ENCODE measurements around the gene OGDH.

OGDH gene

DNA sequence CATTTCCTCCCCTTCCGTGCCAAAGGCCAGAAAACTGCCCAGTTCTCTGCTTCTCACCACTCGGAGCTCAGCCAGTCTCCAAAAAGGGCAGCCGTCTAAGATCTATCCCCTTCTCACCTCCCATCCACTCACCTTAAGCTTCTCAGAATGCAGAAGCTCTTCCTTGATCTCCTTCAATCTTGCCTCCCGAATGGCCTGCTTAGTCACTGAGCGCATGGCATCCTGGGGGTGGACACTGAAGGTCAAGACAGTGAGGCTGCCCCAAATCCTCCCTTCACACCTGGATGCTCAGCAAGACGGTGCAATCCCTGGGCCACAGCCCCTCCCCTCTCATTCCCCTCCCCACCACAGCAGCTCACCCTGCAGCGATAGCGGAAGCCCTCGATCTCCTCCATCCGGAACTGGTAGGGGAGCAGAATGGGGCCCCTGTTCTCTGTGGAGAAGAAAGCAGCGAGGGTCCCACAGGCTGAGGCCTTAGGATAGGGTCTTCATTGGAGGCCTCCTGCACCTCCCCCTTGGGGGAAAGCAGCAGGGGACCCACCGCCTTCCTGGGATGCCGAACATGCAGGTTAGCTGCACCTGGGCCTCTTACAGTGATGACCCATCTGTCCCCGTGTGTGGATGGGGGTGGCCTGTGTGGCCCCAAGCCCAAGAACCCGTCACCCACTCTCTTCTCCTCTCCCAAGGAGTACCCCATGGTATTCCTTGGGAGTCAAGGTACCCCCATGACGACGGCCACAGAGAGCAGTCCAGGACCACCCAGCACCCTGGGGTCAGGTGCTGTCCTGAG, 37.5 kb upstream of the OGDH start:
- H2BK120ac ChIP-seq (ENCODE audit: low read depth, low read length), result no peak overlapping the region
- H2BK5ac ChIP-seq (ENCODE audit: low read length), result no peak overlapping the region
- H3K23ac ChIP-seq (ENCODE audit: low read depth, low read length, poor library complexity), result no peak overlapping the region
- no peak overlapping the region for H3K4ac ChIP-seq (ENCODE audit: low read length)
- no peak overlapping the region for H3K9ac ChIP-seq (ENCODE audit: low read depth, low read length, poor library complexity)
- no peaks in the 10 kb centered on the region for H3K27me3 ChIP-seq (ENCODE audit: control insufficient read depth in 3 of 3, insufficient read depth in 3 of 3, low read depth in 1 of 3, low read length in 3 of 3)
- no peak overlapping the region for H3K18ac ChIP-seq (ENCODE audit: low read length)
- WGBS, 2 donors (ENCODE audit: extremely low coverage in 2 of 2, insufficient read length in 2 of 2, insufficient replicate concordance in 1 of 2), result no CpG with 5 or more reads among the region's 17 CpGs
- H3K9me3 ChIP-seq (replicated peaks in 1 of 2; ENCODE audit: control insufficient read depth in 2 of 2, insufficient read depth in 1 of 2, low read depth in 1 of 2, low read length in 2 of 2), result no peaks in the 10 kb centered on the region
- H3K79me1 ChIP-seq (ENCODE audit: low read depth, low read length), result peaks cover 12% of the 10 kb centered on the region
- no peak overlapping the region for H3K4me3 ChIP-seq (ENCODE audit: low read length in 2 of 2)
- peaks cover 74 to 91% of the 10 kb centered on the region in 2 donors for H3K36me3 ChIP-seq (replicated peaks in 1 of 2; ENCODE audit: control insufficient read depth in 2 of 2, insufficient read depth in 2 of 2, low read length in 2 of 2)
- no peak overlapping the region for H4K91ac ChIP-seq (ENCODE audit: low read depth, low read length, poor library complexity)
- H2BK15ac ChIP-seq (ENCODE audit: low read length), result no peak overlapping the region
- no peak overlapping the region for H3K27ac ChIP-seq (replicated peaks; ENCODE audit: low read length)
- no peak overlapping the region for H2BK12ac ChIP-seq (ENCODE audit: low read length)
- peaks cover 4 to 7% of the 10 kb centered on the region in 2 donors for H3K4me1 ChIP-seq (ENCODE audit: control insufficient read depth in 2 of 2, insufficient read depth in 1 of 2, low read depth in 1 of 2, low read length in 2 of 2)
- no peak overlapping the region for H3K4me2 ChIP-seq (ENCODE audit: insufficient read depth, low read length, poor library complexity, severe bottlenecking)
- H4K8ac ChIP-seq (ENCODE audit: low read depth, low read length), result no peak overlapping the region
- H2AFZ ChIP-seq (ENCODE audit: low read length), result no peak overlapping the region
- H3K14ac ChIP-seq (ENCODE audit: low read length), result no peak overlapping the region
- no peak overlapping the region for H2AK5ac ChIP-seq (ENCODE audit: low read depth, low read length)
- DNase-seq (ENCODE audit: low spot score), result no peak

DNA sequence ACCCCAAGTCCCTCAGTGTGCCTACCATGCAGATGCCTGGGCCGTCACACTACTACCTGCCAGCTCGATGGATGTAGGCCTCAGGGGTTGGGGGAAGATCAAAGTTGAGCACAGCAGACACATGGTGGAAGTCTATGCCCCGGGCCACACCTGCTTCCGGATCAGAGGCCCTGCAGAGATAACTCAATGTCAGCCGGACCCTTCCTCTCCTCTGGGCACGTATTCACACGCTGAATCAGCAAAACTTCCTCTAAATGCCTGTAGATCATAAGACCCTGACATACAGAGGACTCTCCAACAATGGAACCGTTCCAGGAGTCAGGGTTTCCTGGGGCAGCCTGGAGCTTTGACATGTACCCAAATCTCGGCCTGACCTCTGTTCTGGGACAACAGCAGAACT, 36.5 kb upstream of the OGDH start:
- Histone ChIP-seq H3K27ac (replicated peaks; ENCODE audit: low read length) (no peak overlapping the region), H3K18ac (ENCODE audit: low read length) (no peak overlapping the region), H3K9me3 (replicated peaks in 1 of 2; ENCODE audit: control insufficient read depth in 2 of 2, insufficient read depth in 1 of 2, low read depth in 1 of 2, low read length in 2 of 2) (no peaks in the 10 kb centered on the region), H3K14ac (ENCODE audit: low read length) (no peak overlapping the region), H3K4ac (ENCODE audit: low read length) (no peak overlapping the region), H3K27me3 (ENCODE audit: control insufficient read depth in 3 of 3, insufficient read depth in 3 of 3, low read depth in 1 of 3, low read length in 3 of 3) (no peaks in the 10 kb centered on the region), H3K4me3 (ENCODE audit: low read length in 2 of 2) (no peak overlapping the region), H3K36me3 (replicated peaks in 1 of 2; ENCODE audit: control insufficient read depth in 2 of 2, insufficient read depth in 2 of 2, low read length in 2 of 2) (peaks cover 68 to 83% of the 10 kb centered on the region in 2 donors), H2BK120ac (ENCODE audit: low read depth, low read length) (no peak overlapping the region), H2BK15ac (ENCODE audit: low read length) (no peak overlapping the region), H4K91ac (ENCODE audit: low read depth, low read length, poor library complexity) (no peak overlapping the region), H3K9ac (ENCODE audit: low read depth, low read length, poor library complexity) (no peak overlapping the region), H4K8ac (ENCODE audit: low read depth, low read length) (no peak overlapping the region), H3K4me1 (ENCODE audit: control insufficient read depth in 2 of 2, insufficient read depth in 1 of 2, low read depth in 1 of 2, low read length in 2 of 2) (peaks cover 6 to 9% of the 10 kb centered on the region in 2 donors), H2AFZ (ENCODE audit: low read length) (no peak overlapping the region), H3K23ac (ENCODE audit: low read depth, low read length, poor library complexity) (no peak overlapping the region), H2AK5ac (ENCODE audit: low read depth, low read length) (no peak overlapping the region), H3K4me2 (ENCODE audit: insufficient read depth, low read length, poor library complexity, severe bottlenecking) (no peak overlapping the region), H3K79me1 (ENCODE audit: low read depth, low read length) (peaks cover 14% of the 10 kb centered on the region), H2BK5ac (ENCODE audit: low read length) (no peak overlapping the region), H2BK12ac (ENCODE audit: low read length) (no peak overlapping the region)
- no CpG with 5 or more reads among the region's 9 CpGs for WGBS, 2 donors (ENCODE audit: extremely low coverage in 2 of 2, insufficient read length in 2 of 2, insufficient replicate concordance in 1 of 2)
- no peak for DNase-seq (ENCODE audit: low spot score)

DNA sequence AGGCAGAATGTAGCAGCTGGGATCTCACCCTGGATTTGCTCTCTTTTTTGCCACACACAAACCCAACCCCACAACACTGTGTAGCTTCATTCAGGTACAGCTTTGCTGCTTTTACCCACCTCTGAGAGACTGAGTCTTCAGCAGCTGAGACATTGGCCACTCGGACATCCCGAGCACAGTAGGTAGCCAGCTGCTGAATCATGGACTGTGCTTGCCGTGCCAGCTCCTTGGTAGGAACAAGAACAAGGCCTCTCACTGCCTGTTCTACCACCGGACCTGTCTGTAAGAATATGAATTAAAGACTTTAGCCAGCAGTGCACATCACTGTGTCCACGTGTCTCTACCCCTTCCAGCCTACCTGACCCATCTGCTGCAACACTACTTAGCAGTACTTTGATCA, 33.7 kb upstream of the OGDH start:
- no peaks in the 10 kb centered on the region for H3K27me3 ChIP-seq (ENCODE audit: control insufficient read depth in 3 of 3, insufficient read depth in 3 of 3, low read depth in 1 of 3, low read length in 3 of 3)
- H3K4ac ChIP-seq (ENCODE audit: low read length), result no peak overlapping the region
- H2BK5ac ChIP-seq (ENCODE audit: low read length), result no peak overlapping the region
- H3K9ac ChIP-seq (ENCODE audit: low read depth, low read length, poor library complexity), result no peak overlapping the region
- no peak overlapping the region for H4K8ac ChIP-seq (ENCODE audit: low read depth, low read length)
- no peak overlapping the region for H2AK5ac ChIP-seq (ENCODE audit: low read depth, low read length)
- no peak overlapping the region for H3K18ac ChIP-seq (ENCODE audit: low read length)
- H2BK15ac ChIP-seq (ENCODE audit: low read length), result no peak overlapping the region
- H3K79me1 ChIP-seq (ENCODE audit: low read depth, low read length), result peaks cover 14% of the 10 kb centered on the region
- H3K36me3 ChIP-seq (replicated peaks in 1 of 2; ENCODE audit: control insufficient read depth in 2 of 2, insufficient read depth in 2 of 2, low read length in 2 of 2), result peaks cover 53 to 76% of the 10 kb centered on the region in 2 donors
- no CpG with 5 or more reads among the region's 5 CpGs for WGBS, 2 donors (ENCODE audit: extremely low coverage in 2 of 2, insufficient read length in 2 of 2, insufficient replicate concordance in 1 of 2)
- no peak overlapping the region for H3K14ac ChIP-seq (ENCODE audit: low read length)
- peaks cover 6 to 9% of the 10 kb centered on the region in 2 donors for H3K4me1 ChIP-seq (ENCODE audit: control insufficient read depth in 2 of 2, insufficient read depth in 1 of 2, low read depth in 1 of 2, low read length in 2 of 2)
- no peak overlapping the region for H3K23ac ChIP-seq (ENCODE audit: low read depth, low read length, poor library complexity)
- no peak overlapping the region for H2BK120ac ChIP-seq (ENCODE audit: low read depth, low read length)
- no peak overlapping the region for H2BK12ac ChIP-seq (ENCODE audit: low read length)
- H2AFZ ChIP-seq (ENCODE audit: low read length), result no peak overlapping the region
- no peak overlapping the region for H3K27ac ChIP-seq (replicated peaks; ENCODE audit: low read length)
- no peak for DNase-seq (ENCODE audit: low spot score)
- H3K4me3 ChIP-seq (ENCODE audit: low read length in 2 of 2), result peak overlapping the region; percentile 31 to 58
- H3K9me3 ChIP-seq (replicated peaks in 1 of 2; ENCODE audit: control insufficient read depth in 2 of 2, insufficient read depth in 1 of 2, low read depth in 1 of 2, low read length in 2 of 2), result no peaks in the 10 kb centered on the region
- no peak overlapping the region for H4K91ac ChIP-seq (ENCODE audit: low read depth, low read length, poor library complexity)
- peak overlapping the region; percentile 90 for H3K4me2 ChIP-seq (ENCODE audit: insufficient read depth, low read length, poor library complexity, severe bottlenecking)

DNA sequence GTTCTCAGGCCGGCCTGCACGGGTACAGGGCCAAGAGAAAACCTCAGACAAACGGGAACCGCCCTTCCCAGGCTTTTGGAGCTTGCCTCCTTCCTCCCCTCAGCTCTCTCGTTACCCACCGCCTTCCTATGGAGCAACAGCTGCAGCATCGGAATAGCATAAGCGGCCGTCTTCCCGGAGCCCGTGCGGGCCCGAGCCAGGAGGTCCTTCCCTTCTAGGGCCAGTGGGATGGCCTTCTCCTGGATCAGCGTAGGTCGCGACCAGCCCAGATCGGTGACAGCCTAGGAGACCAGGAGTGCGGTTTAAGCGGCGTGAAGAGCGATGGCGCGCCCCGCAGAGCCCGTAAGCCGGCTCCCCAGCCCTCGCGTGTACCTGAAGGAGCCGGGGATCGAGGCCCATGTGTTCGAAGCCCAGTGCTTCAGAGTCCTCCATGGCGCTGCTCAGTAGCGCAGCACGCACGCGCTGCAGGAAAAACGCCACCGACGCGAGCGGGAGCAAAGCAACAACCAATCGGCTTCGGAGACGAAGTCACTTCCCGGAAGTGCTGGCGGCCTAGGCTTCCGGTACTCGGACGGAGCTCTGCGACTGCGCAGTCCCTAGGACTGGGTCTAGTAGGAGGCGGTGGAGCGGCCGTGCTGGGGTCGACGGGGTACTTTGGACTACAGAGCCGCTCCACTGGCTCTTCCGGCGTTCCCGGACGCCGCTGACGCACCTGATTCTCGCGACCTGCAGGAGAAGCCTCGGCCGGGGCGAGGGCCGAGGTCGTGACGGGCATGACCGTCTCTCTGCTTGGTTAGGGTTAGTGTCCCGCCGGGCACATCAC, 32.8 kb upstream of the OGDH start, which contains the start of gene DDX56:
Gene DDX56, minus strand, starts transcription at position 445 of the 823 bp plus-strand sequence. Its CDS starts 13 bp downstream, at position 432.
- Histone ChIP-seq H2BK15ac (ENCODE audit: low read length) (no peak within 1 kb of the TSS), H3K4me1 (ENCODE audit: control insufficient read depth in 2 of 2, insufficient read depth in 1 of 2, low read depth in 1 of 2, low read length in 2 of 2) (peaks cover 6 to 9% of the 10 kb centered on the region in 2 donors), H3K18ac (ENCODE audit: low read length) (peak within 1 kb of the TSS; percentile 94), H2AK5ac (ENCODE audit: low read depth, low read length) (peak within 1 kb of the TSS; percentile 96), H3K9me3 (replicated peaks in 1 of 2; ENCODE audit: control insufficient read depth in 2 of 2, insufficient read depth in 1 of 2, low read depth in 1 of 2, low read length in 2 of 2) (no peaks in the 10 kb centered on the region), H4K8ac (ENCODE audit: low read depth, low read length) (peak within 1 kb of the TSS; percentile 78), H3K23ac (ENCODE audit: low read depth, low read length, poor library complexity) (peak within 1 kb of the TSS; percentile 98), H2BK120ac (ENCODE audit: low read depth, low read length) (peak within 1 kb of the TSS; percentile 35), H3K79me1 (ENCODE audit: low read depth, low read length) (peaks cover 14% of the 10 kb centered on the region), H3K4me2 (ENCODE audit: insufficient read depth, low read length, poor library complexity, severe bottlenecking) (peak within 1 kb of the TSS; percentile 90), H3K4ac (ENCODE audit: low read length) (no peak within 1 kb of the TSS), H3K27ac (replicated peaks; ENCODE audit: low read length) (peak within 1 kb of the TSS; percentile 57), H3K9ac (ENCODE audit: low read depth, low read length, poor library complexity) (peak within 1 kb of the TSS; percentile 96), H2AFZ (ENCODE audit: low read length) (peak within 1 kb of the TSS; percentile 83), H2BK12ac (ENCODE audit: low read length) (no peak within 1 kb of the TSS), H3K14ac (ENCODE audit: low read length) (no peak within 1 kb of the TSS), H3K27me3 (ENCODE audit: control insufficient read depth in 3 of 3, insufficient read depth in 3 of 3, low read depth in 1 of 3, low read length in 3 of 3) (no peaks in the 10 kb centered on the region), H2BK5ac (ENCODE audit: low read length) (peak within 1 kb of the TSS; percentile 70), H4K91ac (ENCODE audit: low read depth, low read length, poor library complexity) (no peak within 1 kb of the TSS), H3K4me3 (ENCODE audit: low read length in 2 of 2) (peak within 1 kb of the TSS; percentile 58 to 90), H3K36me3 (replicated peaks in 1 of 2; ENCODE audit: control insufficient read depth in 2 of 2, insufficient read depth in 2 of 2, low read length in 2 of 2) (peaks cover 50 to 75% of the 10 kb centered on the region in 2 donors)
- no CpG with 5 or more reads among the region's 74 CpGs for WGBS, 2 donors (ENCODE audit: extremely low coverage in 2 of 2, insufficient read length in 2 of 2, insufficient replicate concordance in 1 of 2)
- DNase-seq (ENCODE audit: low spot score), result peak; percentile 73
